ENCODE data around the gene CD52. TPM values are rescaled to one million over a fixed set of nuclear protein-coding genes. Genes with fewer than 3 reads are reported as not detected.

Gene CD52
- total RNA-seq, 1 experiment from 2014 or later, result 2.0 TPM

- CTCF ChIA-PET, result no interaction called here
These were observed 39.5 kb upstream of the CD52 start for GRCh38 chr1:26278303-26278702.

More at GRCh38 chr1:26278303-26278702, 39.5 kb upstream of the CD52 start:
- no peaks in the 10 kb centered on the region for H3K9me2 ChIP-seq (ENCODE audit: insufficient read depth)
- intact Hi-C loops (cut with micrococcal nuclease), result loop anchor here (5.0 kb wide), 1 partner anchor 241 kb away; no protein-coding TSS in a partner anchor
- no TSS peak for BruUV-seq (replicated peaks)
- peak overlapping the region; percentile 81 for H3K27ac ChIP-seq (ENCODE audit: low read depth, low read length)
- peaks cover 20% of the 10 kb centered on the region for H3K79me2 ChIP-seq (ENCODE audit: insufficient read depth, low read length)
- ChIA-PET RAD21 (ENCODE audit: low non-redundant PET in 1 of 2, low total read pairs in 2 of 2, uncharacterized antibody in 2 of 2, unreplicated experiment in 2 of 2) (interaction anchor here in 1 of 2 experiments (1.4 kb wide), 1 partner anchor 113 kb away, joined by 5 read pairs; no protein-coding TSS in a partner anchor), POLR2A (no interaction called here)
- no peak overlapping the region for H3K4me3 ChIP-seq (replicated peaks in 1 of 2; ENCODE audit: low read depth in 1 of 2, low read length in 2 of 2)
- no peak overlapping the region for H2AFZ ChIP-seq (ENCODE audit: low read depth, low read length, poor library complexity, severe bottlenecking)
- peak overlapping the region; percentile 97; the same call in 1 of the 2 replicates for H3K4me2 ChIP-seq (ENCODE audit: low read length)
- ATAC-seq (no peak), DNase-seq (ENCODE audit: low read depth, low spot score) (no peak)
- peaks cover 20 to 31% of the 10 kb centered on the region in 2 experiments for H3K36me3 ChIP-seq (ENCODE audit: control insufficient read depth in 1 of 2, insufficient read depth in 2 of 2, low read length in 2 of 2)
- no peaks in the 10 kb centered on the region for H3K9me3 ChIP-seq (ENCODE audit: control insufficient read depth in 1 of 2, insufficient read depth in 1 of 2, low read depth in 1 of 2, low read length in 2 of 2)
- peaks cover 30 to 87% of the 10 kb centered on the region in 2 experiments for H3K4me1 ChIP-seq (ENCODE audit: control insufficient read depth in 1 of 2, insufficient read depth in 2 of 2, low read length in 2 of 2)
- H3K9ac ChIP-seq (ENCODE audit: low read length), result peak overlapping the region; percentile 38
- H3K27me3 ChIP-seq (ENCODE audit: insufficient read depth, low read length), result no peaks in the 10 kb centered on the region
- TF ChIP-seq EGR1 (IDR thresholded peaks at IDR 0.05; ENCODE audit: low read depth) (no peak), CBX3 (IDR thresholded peaks at IDR 0.05; ENCODE audit: low read depth) (no peak), REST (IDR thresholded peaks at IDR 0.05; ENCODE audit: low read depth) (no peak), SP1 (IDR thresholded peaks at IDR 0.05; ENCODE audit: low read depth) (no peak), MAX (IDR thresholded peaks at IDR 0.05) (no peak), TCF7L2 (IDR thresholded peaks at IDR 0.05; ENCODE audit: borderline replicate concordance, extremely low read depth, insufficient read depth, insufficient read length) (no peak), SIN3A (IDR thresholded peaks at IDR 0.05; ENCODE audit: low read depth) (no peak), POLR2AphosphoS5 (IDR thresholded peaks at IDR 0.05; ENCODE audit: low read depth, low read length) (no peak), ZFX (IDR thresholded peaks at IDR 0.05) (no peak), SRF (IDR thresholded peaks at IDR 0.05; ENCODE audit: low read depth) (no peak), ZNF274 (IDR thresholded peaks at IDR 0.05; ENCODE audit: low read depth, low read length) (no peak), ELF1 (IDR thresholded peaks at IDR 0.05; ENCODE audit: borderline replicate concordance, low read depth) (no peak), YY1 (IDR thresholded peaks at IDR 0.05; ENCODE audit: extremely low read depth, insufficient replicate concordance, low read depth, low read length) (no peak), CEBPB (IDR thresholded peaks at IDR 0.05; ENCODE audit: low read depth) (no peak), EZH2 (IDR thresholded peaks at IDR 0.05) (no peak), JUND (IDR thresholded peaks at IDR 0.05) (no peak)
- TF ChIP-seq, protein P1, sequence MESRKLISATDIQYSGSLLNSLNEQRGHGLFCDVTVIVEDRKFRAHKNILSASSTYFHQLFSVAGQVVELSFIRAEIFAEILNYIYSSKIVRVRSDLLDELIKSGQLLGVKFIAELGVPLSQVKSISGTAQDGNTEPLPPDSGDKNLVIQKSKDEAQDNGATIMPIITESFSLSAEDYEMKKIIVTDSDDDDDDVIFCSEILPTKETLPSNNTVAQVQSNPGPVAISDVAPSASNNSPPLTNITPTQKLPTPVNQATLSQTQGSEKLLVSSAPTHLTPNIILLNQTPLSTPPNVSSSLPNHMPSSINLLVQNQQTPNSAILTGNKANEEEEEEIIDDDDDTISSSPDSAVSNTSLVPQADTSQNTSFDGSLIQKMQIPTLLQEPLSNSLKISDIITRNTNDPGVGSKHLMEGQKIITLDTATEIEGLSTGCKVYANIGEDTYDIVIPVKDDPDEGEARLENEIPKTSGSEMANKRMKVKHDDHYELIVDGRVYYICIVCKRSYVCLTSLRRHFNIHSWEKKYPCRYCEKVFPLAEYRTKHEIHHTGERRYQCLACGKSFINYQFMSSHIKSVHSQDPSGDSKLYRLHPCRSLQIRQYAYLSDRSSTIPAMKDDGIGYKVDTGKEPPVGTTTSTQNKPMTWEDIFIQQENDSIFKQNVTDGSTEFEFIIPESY (IDR thresholded peaks at IDR 0.05; ENCODE audit: extremely low read depth, insufficient replicate concordance, low read length), result no peak
- TF ChIP-seq, protein P2, sequence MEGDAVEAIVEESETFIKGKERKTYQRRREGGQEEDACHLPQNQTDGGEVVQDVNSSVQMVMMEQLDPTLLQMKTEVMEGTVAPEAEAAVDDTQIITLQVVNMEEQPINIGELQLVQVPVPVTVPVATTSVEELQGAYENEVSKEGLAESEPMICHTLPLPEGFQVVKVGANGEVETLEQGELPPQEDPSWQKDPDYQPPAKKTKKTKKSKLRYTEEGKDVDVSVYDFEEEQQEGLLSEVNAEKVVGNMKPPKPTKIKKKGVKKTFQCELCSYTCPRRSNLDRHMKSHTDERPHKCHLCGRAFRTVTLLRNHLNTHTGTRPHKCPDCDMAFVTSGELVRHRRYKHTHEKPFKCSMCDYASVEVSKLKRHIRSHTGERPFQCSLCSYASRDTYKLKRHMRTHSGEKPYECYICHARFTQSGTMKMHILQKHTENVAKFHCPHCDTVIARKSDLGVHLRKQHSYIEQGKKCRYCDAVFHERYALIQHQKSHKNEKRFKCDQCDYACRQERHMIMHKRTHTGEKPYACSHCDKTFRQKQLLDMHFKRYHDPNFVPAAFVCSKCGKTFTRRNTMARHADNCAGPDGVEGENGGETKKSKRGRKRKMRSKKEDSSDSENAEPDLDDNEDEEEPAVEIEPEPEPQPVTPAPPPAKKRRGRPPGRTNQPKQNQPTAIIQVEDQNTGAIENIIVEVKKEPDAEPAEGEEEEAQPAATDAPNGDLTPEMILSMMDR (IDR thresholded peaks at IDR 0.05 in 2 of 3, conservative IDR thresholded peaks at IDR 0.05 in 1 of 3; ENCODE audit: borderline replicate concordance in 1 of 3, insufficient read depth in 1 of 3, low read depth in 2 of 3, low read length in 2 of 3), result no peak
- no peaks in the 10 kb centered on the region for H4K20me1 ChIP-seq (ENCODE audit: insufficient read depth)
